ENCODE measurements around the gene DYDC1. TPM values are rescaled to one million over a fixed set of nuclear protein-coding genes. Genes with fewer than 3 reads are reported as not detected.

DYDC1 gene
- total and polyA plus RNA-seq, 2 of the 13 experiments (the other 11 are each of a cell fraction or from before 2014, with no cell fraction given), result not detected

GRCh38 chr10:80390740-80391139 lies 34.2 kb upstream of the DYDC1 start:
- ChIA-PET POLR2A (interaction anchor here (0.6 to 2.6 kb wide), 6 partner anchors 8 to 109 kb away, joined by 3 to 26 read pairs (median 4); partner anchors contain the start of gene PRXL2A), CTCF (ENCODE audit: low intra/inter-chr PET ratio, low total read pairs) (no interaction called here)
- peaks cover 33% of the 10 kb centered on the region for H3K4me1 ChIP-seq (ENCODE audit: insufficient read depth, low read length)
- DNase-seq (ENCODE audit: low spot score) (no peak), ATAC-seq (peak; percentile 58), FAIRE-seq (no peak)
- H3K79me2 ChIP-seq (ENCODE audit: insufficient read depth, low read length), result no peaks in the 10 kb centered on the region
- no peak overlapping the region for H3K4me3 ChIP-seq (replicated peaks in 1 of 3; ENCODE audit: insufficient read depth in 1 of 3, low read depth in 2 of 3, low read length in 3 of 3)
- intact Hi-C loops (cut with micrococcal nuclease; ENCODE audit: unreplicated experiment) (no loop called here), in situ Hi-C loops (cut with HindIII; ENCODE audit: extremely low pct_ligation_motif_present, low pct_unique_long_range_greater_than_20kb) (no loop called here)
- BruUV-seq (replicated peaks), result no TSS peak
- TF ChIP-seq HNF4G (IDR thresholded peaks at IDR 0.05; ENCODE audit: borderline replicate concordance, low read depth, low read length), result peak; percentile 50; the same call in 1 of the 2 replicates
- TF ChIP-seq HNF4G (CRISPR knock-in tag; IDR thresholded peaks at IDR 0.05; ENCODE audit: borderline replicate concordance, low read depth), result no peak
- 0 out of 2 replicates have a peak, but pooled peaks have one; percentile 24 for TF ChIP-seq ZNF629 (CRISPR knock-in tag; conservative IDR thresholded peaks at IDR 0.05)
- TF ChIP-seq NR2C2 (CRISPR knock-in tag; IDR thresholded peaks at IDR 0.05; ENCODE audit: borderline replicate concordance), result peak; percentile 16; the same call in 1 of the 2 replicates
- no peak for TF ChIP-seq NFE2L1 (CRISPR knock-in tag; IDR thresholded peaks at IDR 0.05; ENCODE audit: borderline replicate concordance)
- peak in 1 of 2 experiments; percentile 27; a peak in 1 of 4 replicates for TF ChIP-seq EP300 (IDR thresholded peaks at IDR 0.05; ENCODE audit: low read depth in 2 of 2, low read length in 2 of 2)
- TF ChIP-seq EP300 (CRISPR knock-in tag; IDR thresholded peaks at IDR 0.05; ENCODE audit: borderline replicate concordance), result no peak
- peak; percentile 79; the same call in 1 of the 2 replicates for TF ChIP-seq THRA (CRISPR knock-in tag; IDR thresholded peaks at IDR 0.05; ENCODE audit: borderline replicate concordance)
- TF ChIP-seq HNF4A (CRISPR knock-in tag; IDR thresholded peaks at IDR 0.05), result peak; percentile 70
- TF ChIP-seq SIN3B (IDR thresholded peaks at IDR 0.05; ENCODE audit: low read length), result no peak
- peaks cover 2 to 3% of the 10 kb centered on the region in 2 experiments; a peak in 2 of 5 replicates for H3K27me3 ChIP-seq (ENCODE audit: control insufficient read depth in 1 of 2, insufficient read depth in 2 of 2, low read length in 2 of 2)
- peak overlapping the region; percentile 72 for H3K4me2 ChIP-seq (ENCODE audit: low read depth, low read length)
- H3K9ac ChIP-seq (ENCODE audit: insufficient read depth, low read depth, low read length), result no peak overlapping the region
- H3K27ac ChIP-seq (ENCODE audit: extremely low read length, insufficient read depth, low read length), result no peak overlapping the region
- no peaks in the 10 kb centered on the region for H4K20me1 ChIP-seq (ENCODE audit: insufficient read depth, low read length)
- WGBS (ENCODE audit: low lambda C conversion rate), result 6% methylated on average over 9 of the region's 9 CpGs
- no peak overlapping the region for H2AFZ ChIP-seq (ENCODE audit: low read length)
- H3K9me3 ChIP-seq (ENCODE audit: low read length), result no peaks in the 10 kb centered on the region
- H3K36me3 ChIP-seq (replicated peaks in 1 of 2; ENCODE audit: control insufficient read depth in 1 of 2, insufficient read depth in 2 of 2, low read length in 2 of 2), result no peaks in the 10 kb centered on the region

Data from HepG2 (cell line).